Adrenal gland (tissue), 12 donors: Measurements from ENCODE around the gene OSBPL10. TPM values are rescaled to one million over a fixed set of nuclear protein-coding genes. Genes with fewer than 3 reads are reported as not detected.
A peak's percentile ranks its signal among the peaks of the same experiment; 100 is the strongest.

ENCODE experiments used
- DNase-seq, 7 donors: peaks; one replicate each; pipeline ENCODE4 v3.0.0-alpha.2; 2019 to 2020
- H3K27ac ChIP-seq, 5 donors: fragments of 200-600 bp; sonication (generic) in 4 of 5; 1 replicate in 3 of 5; 2 replicates in 2 of 5; pipeline versions ENCODE4 v1.5.1 to v1.8.0; 2016 to 2020; ENCODE audit warnings: mild to moderate bottlenecking in 1 of 5
- H3K27me3 ChIP-seq: fragments of 200-600 bp; 2 replicates; pipeline ENCODE4 v1.8.0; 2021
- H3K36me3 ChIP-seq, 2 donors: fragments of 200-600 bp; replicated peaks in 1 of 2; 1 replicate in 1 of 2; 2 replicates in 1 of 2; pipeline versions ENCODE4 v1.5.1 to v1.8.0; 2018 to 2022
- H3K4me1 ChIP-seq, 2 donors: fragments of 200-600 bp; replicated peaks in 1 of 2; 1 replicate in 1 of 2; 2 replicates in 1 of 2; pipeline versions ENCODE4 v1.5.1 to v1.8.0; 2018 to 2021
- H3K4me3 ChIP-seq, 4 donors: fragments of 200-600 bp; sonication (generic) in 3 of 4; one replicate each; pipeline ENCODE4 v1.5.1; 2016 to 2018
- H3K9me3 ChIP-seq, 3 donors: fragments of 200-600 bp; sonication (generic) in 1 of 3; replicated peaks in 1 of 3; 1 replicate in 2 of 3; 2 replicates in 1 of 3; pipeline versions ENCODE4 v1.5.1 to v1.8.0; 2016 to 2021
- POLR2A ChIP-seq, 2 donors: fragments of 450-650 bp; IDR thresholded peaks; one replicate each; pipeline ENCODE4 v1.6.1; 2017; ENCODE audit warnings: antibody characterized with exemption in 2 of 2, mild to moderate bottlenecking in 2 of 2, moderate library complexity in 1 of 2
- WGBS, 4 donors: extraction: QIAGEN DNeasy Blood & Tissue Kit in 2 of 4; methylation state at CpG; one replicate each; pipeline versions ENCODE4 v1.1.5 to v1.1.7; 2013 to 2017; 5-methylcytosine and 5-hydroxymethylcytosine counted together
- intact Hi-C, 2 donors: fragments of 100-400 bp; cut with DNase I; formaldehyde crosslinking; loops; one replicate each; pipeline versions ENCODE4 v1.14.1 to v1.15.0; 2022 to 2023
- polyA plus RNA-seq, 3 donors: library from polyadenylated mRNA; stranded (reverse); fragments of 200-250 nt in 2 of 3; fragments of 350-450 nt in 1 of 3; fragmentation: Illumina TruSeq in 1 of 3; extraction: RNeasy Lipid Tissue Mini Kit (QIAGEN cat#74804) in 1 of 3; gene quantifications; one replicate each; pipeline ENCODE4 v1.2.3, GENCODE V29; 2013 to 2014
- total RNA-seq, 9 donors: library from RNA; depleted of rRNA in 4 of 9; stranded (reverse); fragments of >200 nt in 4 of 9; fragments of 120-200 nt in 1 of 9; fragmentation: NEBNext Ultra II Directional in 1 of 9; extraction: Animal tissue kit (Norgen Biotek cat#: 25700) in 1 of 9; gene quantifications; one replicate each; pipeline versions ENCODE4 v1.1.0 to v1.2.4, GENCODE V29; 2013 to 2023
- TF ChIP-seq, protein P1 (sequence below), 6 experiments: fragments of 450-650 bp in 4 of 6; fragments of 200-600 bp in 2 of 6; sonication (generic) in 1 of 6; IDR thresholded peaks; 1 replicate in 5 of 6; 2 replicates in 1 of 6; pipeline versions ENCODE4 v1.5.1 to v1.8.0; 2016 to 2021; ENCODE audit warnings: antibody characterized with exemption in 6 of 6, mild to moderate bottlenecking in 2 of 6, moderate library complexity in 1 of 6
- donor health status: healthy with polysubstance abuse.
- donor health status: Bipolar disorder and iron deficiency.
- donor health status: DM: yes; HTN: yes; CAD: no.
- donor health status: DM: no; HTN: no; CAD: no.
- donor health status: DM: no; HTN: no; CAD: no.
- donor health status: DM: yes; HTN: yes; CAD: no.

Gene OSBPL10
- total and polyA plus RNA-seq, 12 donors, result 2.0 to 55.6 (median 9.4) TPM

GRCh38 chr3:31937225-31937624 lies 43.8 kb downstream of the OSBPL10 start:
- Histone ChIP-seq H3K36me3 (no peaks in the 10 kb centered on the region), H3K9me3 (no peaks in the 10 kb centered on the region), H3K4me3 (no peak overlapping the region), H3K27me3 (no peaks in the 10 kb centered on the region), H3K4me1 (peaks cover 4 to 15% of the 10 kb centered on the region in 2 donors), H3K27ac (no peak overlapping the region)
- no peak for TF ChIP-seq POLR2A (IDR thresholded peaks at IDR 0.05)
- TF ChIP-seq, protein P1, sequence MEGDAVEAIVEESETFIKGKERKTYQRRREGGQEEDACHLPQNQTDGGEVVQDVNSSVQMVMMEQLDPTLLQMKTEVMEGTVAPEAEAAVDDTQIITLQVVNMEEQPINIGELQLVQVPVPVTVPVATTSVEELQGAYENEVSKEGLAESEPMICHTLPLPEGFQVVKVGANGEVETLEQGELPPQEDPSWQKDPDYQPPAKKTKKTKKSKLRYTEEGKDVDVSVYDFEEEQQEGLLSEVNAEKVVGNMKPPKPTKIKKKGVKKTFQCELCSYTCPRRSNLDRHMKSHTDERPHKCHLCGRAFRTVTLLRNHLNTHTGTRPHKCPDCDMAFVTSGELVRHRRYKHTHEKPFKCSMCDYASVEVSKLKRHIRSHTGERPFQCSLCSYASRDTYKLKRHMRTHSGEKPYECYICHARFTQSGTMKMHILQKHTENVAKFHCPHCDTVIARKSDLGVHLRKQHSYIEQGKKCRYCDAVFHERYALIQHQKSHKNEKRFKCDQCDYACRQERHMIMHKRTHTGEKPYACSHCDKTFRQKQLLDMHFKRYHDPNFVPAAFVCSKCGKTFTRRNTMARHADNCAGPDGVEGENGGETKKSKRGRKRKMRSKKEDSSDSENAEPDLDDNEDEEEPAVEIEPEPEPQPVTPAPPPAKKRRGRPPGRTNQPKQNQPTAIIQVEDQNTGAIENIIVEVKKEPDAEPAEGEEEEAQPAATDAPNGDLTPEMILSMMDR (IDR thresholded peaks at IDR 0.05), result no peak
- intact Hi-C loops, result no loop called here
- DNase-seq, result no peak
- WGBS, 4 donors, result 75 to 98% (median 89%) methylated on average over 4 of the region's 4 CpGs

DNA sequence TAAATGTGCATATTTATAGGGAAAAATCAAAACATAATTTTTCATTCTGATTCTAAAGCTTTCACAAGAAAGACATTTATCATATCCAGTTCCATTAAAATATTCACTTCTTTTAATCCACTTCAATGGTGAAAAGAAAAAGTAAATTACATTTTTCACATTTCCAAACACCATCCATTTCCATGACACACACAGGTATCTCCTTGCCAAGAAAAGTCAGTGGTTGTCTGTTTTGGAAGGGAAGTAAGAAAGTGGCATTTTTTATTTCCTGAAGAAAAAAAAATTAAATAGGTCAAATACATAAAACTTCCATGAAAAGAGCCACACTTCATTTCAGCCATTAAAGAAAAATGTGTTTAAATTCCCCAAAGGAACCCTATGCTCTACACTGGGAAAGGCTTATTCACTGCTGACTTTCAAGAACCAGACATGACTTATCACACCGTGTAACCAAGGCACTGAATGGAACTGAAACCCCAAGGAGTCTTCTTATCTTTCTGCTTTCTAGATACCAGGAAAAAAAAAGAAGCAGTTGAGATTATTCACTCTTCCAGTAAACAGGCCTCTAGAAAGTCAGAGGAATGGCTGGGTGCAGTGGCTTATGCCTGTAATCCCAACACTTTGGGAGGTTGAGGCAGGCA lies 44.5 kb downstream of the OSBPL10 start:
- H3K4me1 ChIP-seq, result peaks cover 4 to 15% of the 10 kb centered on the region in 2 donors
- no peaks in the 10 kb centered on the region for H3K9me3 ChIP-seq
- H3K4me3 ChIP-seq, result no peak overlapping the region
- intact Hi-C loops, result no loop called here
- TF ChIP-seq, protein P1 (IDR thresholded peaks at IDR 0.05), result no peak
- TF ChIP-seq POLR2A (IDR thresholded peaks at IDR 0.05), result no peak
- peak in 2 of 7 donors; percentile 19 to 25 for DNase-seq
- WGBS, 4 donors, result 0 to 9% (median 7%) methylated on average over 1 of the region's 1 CpG
- peak overlapping the region in 1 of 5 donors; percentile 4 for H3K27ac ChIP-seq
- no peaks in the 10 kb centered on the region for H3K36me3 ChIP-seq
- no peaks in the 10 kb centered on the region for H3K27me3 ChIP-seq

GRCh38 chr3:31934866-31935265 lies 46.2 kb downstream of the OSBPL10 start:
- peaks cover 4 to 15% of the 10 kb centered on the region in 2 donors for H3K4me1 ChIP-seq
- H3K36me3 ChIP-seq, result no peaks in the 10 kb centered on the region
- WGBS, 4 donors, result 69 to 76% (median 72%) methylated on average over 3 of the region's 3 CpGs
- no peak overlapping the region for H3K27ac ChIP-seq
- no peaks in the 10 kb centered on the region for H3K9me3 ChIP-seq
- no peak for TF ChIP-seq POLR2A (IDR thresholded peaks at IDR 0.05)
- TF ChIP-seq, protein P1 (IDR thresholded peaks at IDR 0.05), result no peak
- intact Hi-C loops, result no loop called here
- no peaks in the 10 kb centered on the region for H3K27me3 ChIP-seq
- DNase-seq, result no peak
- no peak overlapping the region for H3K4me3 ChIP-seq

- H3K4me3 ChIP-seq, result no peak overlapping the region
- H3K27ac ChIP-seq, result no peak overlapping the region
- intact Hi-C loops, result no loop called here
- TF ChIP-seq, protein P1 (IDR thresholded peaks at IDR 0.05), result no peak
- no peak for TF ChIP-seq POLR2A (IDR thresholded peaks at IDR 0.05)
- no peaks in the 10 kb centered on the region for H3K9me3 ChIP-seq
- 84 to 97% (median 92%) methylated on average over 1 of the region's 1 CpG for WGBS, 4 donors
- no peaks in the 10 kb centered on the region for H3K27me3 ChIP-seq
- H3K36me3 ChIP-seq, result no peaks in the 10 kb centered on the region
- no peak for DNase-seq
- peaks cover 4 to 15% of the 10 kb centered on the region in 2 donors for H3K4me1 ChIP-seq
Measured at GRCh38 chr3:31934018-31934417, 47.0 kb downstream of the OSBPL10 start.
